SK-N-SH treated with all-trans-retinoic acid at 6 μM for 48 hours (cell line): ENCODE measurements around the gene FOSL2.
A peak's percentile ranks its signal among the peaks of the same experiment; 100 is the strongest.

Experiments used
- ATAC-seq: fragments of 200-7000 bp; cut with Tn5 transposase; 3 replicates; pipeline ENCODE4 v1.9.1; 2020; ENCODE audit warnings: mild to moderate bottlenecking, moderate library complexity
- ARNTL ChIP-seq: fragments of 450-650 bp; formaldehyde crosslinking; IDR thresholded peaks from 2 replicates; pipeline ENCODE4 v1.5.0; 2020; ENCODE audit warnings: low read depth, mild to moderate bottlenecking, moderate library complexity, borderline replicate concordance
- BACH2 ChIP-seq: fragments of 250-450 bp; sonication (Bioruptor Pico); IDR thresholded peaks from 2 replicates; pipeline ENCODE4 v1.9.0; 2021; ENCODE audit warnings: mild to moderate bottlenecking, borderline replicate concordance
- CSDC2 ChIP-seq: fragments of 250-450 bp; sonication (Bioruptor Pico); IDR thresholded peaks from 2 replicates; pipeline ENCODE4 v1.5.0; 2020; ENCODE audit warnings: mild to moderate bottlenecking, moderate library complexity
- ESRRG ChIP-seq: fragments of 250-450 bp; sonication (Bioruptor Pico); IDR thresholded peaks from 2 replicates; pipeline ENCODE4 v1.6.1; 2021; ENCODE audit warnings: mild to moderate bottlenecking
- GLIS3 ChIP-seq: fragments of 250-450 bp; sonication (Bioruptor Pico); IDR thresholded peaks from 2 replicates; pipeline ENCODE4 v1.5.0; 2020; ENCODE audit warnings: mild to moderate bottlenecking, moderate library complexity
- ISL1 ChIP-seq: fragments of 250-450 bp; sonication (Bioruptor Pico); IDR thresholded peaks from 2 replicates; pipeline ENCODE4 v2.1.2; 2022; ENCODE audit warnings: mild to moderate bottlenecking, moderate library complexity
- OSR1 ChIP-seq: fragments of 250-450 bp; sonication (Bioruptor Pico); IDR thresholded peaks from 2 replicates; pipeline ENCODE4 v1.8.0; 2022; ENCODE audit warnings: moderate library complexity, mild to moderate bottlenecking, inconsistent platforms
- PPARA ChIP-seq: fragments of 250-450 bp; sonication (Bioruptor Pico); IDR thresholded peaks from 2 replicates; pipeline ENCODE4 v1.5.0; 2020; ENCODE audit warnings: mild to moderate bottlenecking, borderline replicate concordance
- RARB ChIP-seq: fragments of 250-450 bp; sonication (Bioruptor Pico); IDR thresholded peaks from 2 replicates; pipeline ENCODE4 v1.8.0; 2021; ENCODE audit warnings: mild to moderate bottlenecking, moderate library complexity
- SNAI2 ChIP-seq: fragments of 250-450 bp; sonication (Bioruptor Pico); IDR thresholded peaks from 2 replicates; pipeline ENCODE4 v1.5.0; 2020; ENCODE audit warnings: mild to moderate bottlenecking, moderate library complexity
- TCF4 ChIP-seq: fragments of 250-450 bp; sonication (Bioruptor Pico); IDR thresholded peaks from 2 replicates; pipeline ENCODE4 v1.8.0; 2021; ENCODE audit warnings: mild to moderate bottlenecking, moderate library complexity, borderline replicate concordance
- TOX ChIP-seq: fragments of 250-450 bp; sonication (Bioruptor Pico); IDR thresholded peaks from 2 replicates; pipeline ENCODE4 v1.8.0; 2021; ENCODE audit warnings: mild to moderate bottlenecking, moderate library complexity, borderline replicate concordance
- ZC3H10 ChIP-seq: fragments of 250-450 bp; sonication (Bioruptor Pico); IDR thresholded peaks from 2 replicates; pipeline ENCODE4 v1.5.1; 2021; ENCODE audit warnings: mild to moderate bottlenecking, moderate library complexity
- ZFP3 ChIP-seq: fragments of 250-450 bp; sonication (Bioruptor Pico); IDR thresholded peaks from 2 replicates; pipeline ENCODE4 v1.5.0; 2020; ENCODE audit warnings: mild to moderate bottlenecking, moderate library complexity
- ZFP30 ChIP-seq: fragments of 450-650 bp; formaldehyde crosslinking; IDR thresholded peaks from 2 replicates; pipeline ENCODE4 v1.5.0; 2022; ENCODE audit warnings: mild to moderate bottlenecking, moderate library complexity
- ZNF565 ChIP-seq: fragments of 450-650 bp; formaldehyde crosslinking; conservative IDR thresholded peaks from 2 replicates; pipeline ENCODE4 v1.5.0; 2020; ENCODE audit warnings: low read depth, mild to moderate bottlenecking, moderate library complexity
- ZNF70 ChIP-seq: fragments of 450-650 bp; formaldehyde crosslinking; IDR thresholded peaks from 2 replicates; pipeline ENCODE4 v1.5.0; 2020; ENCODE audit warnings: mild to moderate bottlenecking, moderate library complexity
- ZNF8 ChIP-seq: fragments of 450-650 bp; formaldehyde crosslinking; IDR thresholded peaks from 2 replicates; pipeline ENCODE4 v1.5.0; 2020; ENCODE audit warnings: mild to moderate bottlenecking, moderate library complexity
- TF ChIP-seq, protein P1 (sequence below): fragments of 250-450 bp; sonication (Bioruptor Pico); IDR thresholded peaks from 2 replicates; pipeline ENCODE4 v1.5.0; 2020; ENCODE audit warnings: mild to moderate bottlenecking, moderate library complexity
- TF ChIP-seq, protein P2 (sequence below): fragments of 250-450 bp; sonication (Bioruptor Pico); IDR thresholded peaks from 2 replicates; pipeline ENCODE4 v1.5.1; 2020; ENCODE audit warnings: low read depth, mild to moderate bottlenecking, moderate library complexity
- TF ChIP-seq, protein P3 (sequence below): fragments of 250-450 bp; sonication (Bioruptor Pico); IDR thresholded peaks from 2 replicates; pipeline ENCODE4 v1.5.1; 2021; ENCODE audit warnings: mild to moderate bottlenecking, moderate library complexity
- TF ChIP-seq, protein P4 (sequence below): fragments of 250-450 bp; sonication (Bioruptor Pico); IDR thresholded peaks from 2 replicates; pipeline ENCODE4 v1.8.0; 2020; ENCODE audit warnings: mild to moderate bottlenecking, moderate library complexity, borderline replicate concordance
- TF ChIP-seq, protein P5 (sequence below): fragments of 250-450 bp; sonication (Bioruptor Pico); IDR thresholded peaks from 2 replicates; pipeline ENCODE4 v1.8.0; 2021; ENCODE audit warnings: low read depth, mild to moderate bottlenecking, moderate library complexity, borderline replicate concordance

Gene FOSL2

DNA sequence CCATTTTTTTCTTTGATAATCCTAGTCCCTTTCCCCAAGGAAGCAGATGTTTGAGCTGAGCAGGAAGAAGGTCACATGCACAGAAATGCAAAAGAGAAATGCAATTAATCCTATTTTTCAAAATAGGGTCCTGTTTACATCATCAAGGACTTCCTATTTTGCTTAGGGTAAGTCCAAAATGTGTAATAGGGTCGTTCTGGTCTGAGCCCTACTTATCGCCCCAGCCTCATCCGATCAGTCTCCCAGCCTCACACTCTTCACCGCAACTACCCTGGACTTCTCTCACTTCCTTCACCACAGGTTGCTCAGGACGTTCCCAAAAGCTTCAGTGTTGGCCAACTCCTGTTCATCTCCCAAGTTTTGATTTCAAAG, 32.8 kb downstream of the FOSL2 start (continued):
- TF ChIP-seq, protein P1, sequence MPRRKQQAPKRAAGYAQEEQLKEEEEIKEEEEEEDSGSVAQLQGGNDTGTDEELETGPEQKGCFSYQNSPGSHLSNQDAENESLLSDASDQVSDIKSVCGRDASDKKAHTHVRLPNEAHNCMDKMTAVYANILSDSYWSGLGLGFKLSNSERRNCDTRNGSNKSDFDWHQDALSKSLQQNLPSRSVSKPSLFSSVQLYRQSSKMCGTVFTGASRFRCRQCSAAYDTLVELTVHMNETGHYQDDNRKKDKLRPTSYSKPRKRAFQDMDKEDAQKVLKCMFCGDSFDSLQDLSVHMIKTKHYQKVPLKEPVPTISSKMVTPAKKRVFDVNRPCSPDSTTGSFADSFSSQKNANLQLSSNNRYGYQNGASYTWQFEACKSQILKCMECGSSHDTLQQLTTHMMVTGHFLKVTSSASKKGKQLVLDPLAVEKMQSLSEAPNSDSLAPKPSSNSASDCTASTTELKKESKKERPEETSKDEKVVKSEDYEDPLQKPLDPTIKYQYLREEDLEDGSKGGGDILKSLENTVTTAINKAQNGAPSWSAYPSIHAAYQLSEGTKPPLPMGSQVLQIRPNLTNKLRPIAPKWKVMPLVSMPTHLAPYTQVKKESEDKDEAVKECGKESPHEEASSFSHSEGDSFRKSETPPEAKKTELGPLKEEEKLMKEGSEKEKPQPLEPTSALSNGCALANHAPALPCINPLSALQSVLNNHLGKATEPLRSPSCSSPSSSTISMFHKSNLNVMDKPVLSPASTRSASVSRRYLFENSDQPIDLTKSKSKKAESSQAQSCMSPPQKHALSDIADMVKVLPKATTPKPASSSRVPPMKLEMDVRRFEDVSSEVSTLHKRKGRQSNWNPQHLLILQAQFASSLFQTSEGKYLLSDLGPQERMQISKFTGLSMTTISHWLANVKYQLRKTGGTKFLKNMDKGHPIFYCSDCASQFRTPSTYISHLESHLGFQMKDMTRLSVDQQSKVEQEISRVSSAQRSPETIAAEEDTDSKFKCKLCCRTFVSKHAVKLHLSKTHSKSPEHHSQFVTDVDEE (CRISPR knock-in tag) = no peak
- no peak for TF ChIP-seq CSDC2 (CRISPR knock-in tag)
- TF ChIP-seq RARB (CRISPR knock-in tag) = no peak
- TF ChIP-seq, protein P2, sequence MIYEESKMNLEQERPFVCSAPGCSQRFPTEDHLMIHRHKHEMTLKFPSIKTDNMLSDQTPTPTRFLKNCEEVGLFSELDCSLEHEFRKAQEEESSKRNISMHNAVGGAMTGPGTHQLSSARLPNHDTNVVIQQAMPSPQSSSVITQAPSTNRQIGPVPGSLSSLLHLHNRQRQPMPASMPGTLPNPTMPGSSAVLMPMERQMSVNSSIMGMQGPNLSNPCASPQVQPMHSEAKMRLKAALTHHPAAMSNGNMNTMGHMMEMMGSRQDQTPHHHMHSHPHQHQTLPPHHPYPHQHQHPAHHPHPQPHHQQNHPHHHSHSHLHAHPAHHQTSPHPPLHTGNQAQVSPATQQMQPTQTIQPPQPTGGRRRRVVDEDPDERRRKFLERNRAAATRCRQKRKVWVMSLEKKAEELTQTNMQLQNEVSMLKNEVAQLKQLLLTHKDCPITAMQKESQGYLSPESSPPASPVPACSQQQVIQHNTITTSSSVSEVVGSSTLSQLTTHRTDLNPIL (CRISPR knock-in tag) = no peak
- no peak for TF ChIP-seq ZFP30 (CRISPR knock-in tag)
- TF ChIP-seq, protein P3, sequence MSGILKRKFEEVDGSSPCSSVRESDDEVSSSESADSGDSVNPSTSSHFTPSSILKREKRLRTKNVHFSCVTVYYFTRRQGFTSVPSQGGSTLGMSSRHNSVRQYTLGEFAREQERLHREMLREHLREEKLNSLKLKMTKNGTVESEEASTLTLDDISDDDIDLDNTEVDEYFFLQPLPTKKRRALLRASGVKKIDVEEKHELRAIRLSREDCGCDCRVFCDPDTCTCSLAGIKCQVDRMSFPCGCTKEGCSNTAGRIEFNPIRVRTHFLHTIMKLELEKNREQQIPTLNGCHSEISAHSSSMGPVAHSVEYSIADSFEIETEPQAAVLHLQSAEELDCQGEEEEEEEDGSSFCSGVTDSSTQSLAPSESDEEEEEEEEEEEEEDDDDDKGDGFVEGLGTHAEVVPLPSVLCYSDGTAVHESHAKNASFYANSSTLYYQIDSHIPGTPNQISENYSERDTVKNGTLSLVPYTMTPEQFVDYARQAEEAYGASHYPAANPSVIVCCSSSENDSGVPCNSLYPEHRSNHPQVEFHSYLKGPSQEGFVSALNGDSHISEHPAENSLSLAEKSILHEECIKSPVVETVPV = no peak
- TF ChIP-seq SNAI2 = no peak

DNA sequence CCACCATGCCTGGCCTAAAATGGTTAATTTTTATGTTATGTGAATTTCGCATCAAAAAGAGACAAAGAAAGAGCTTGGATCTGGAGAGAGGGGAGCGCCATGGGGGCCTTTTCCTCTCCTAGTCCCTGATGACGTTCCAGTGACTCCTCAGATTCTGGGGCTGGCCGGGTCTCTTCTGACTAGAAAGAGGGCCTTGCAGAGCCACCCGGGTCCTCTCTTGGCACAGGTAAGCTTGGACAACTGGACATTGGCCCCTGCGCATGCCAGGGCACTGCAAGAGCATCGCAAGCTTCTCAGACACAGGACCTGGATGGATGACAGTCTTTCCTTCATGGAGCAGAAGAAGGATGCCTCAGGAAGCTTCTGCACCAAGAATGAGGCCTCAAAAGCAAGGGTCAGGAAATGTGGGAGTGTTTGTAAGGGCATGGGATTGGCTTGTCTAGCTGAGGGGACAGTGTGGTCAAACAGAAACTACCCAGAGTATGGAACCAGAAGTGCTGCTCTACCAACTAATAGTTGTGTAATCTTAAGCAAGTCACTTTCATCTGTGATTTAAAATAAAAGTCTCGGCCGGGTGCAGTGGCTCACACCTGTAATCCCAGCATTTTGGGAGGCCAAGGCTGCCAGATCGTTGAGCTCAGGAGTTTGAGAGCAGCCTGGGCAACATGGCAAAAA, 35.2 kb downstream of the FOSL2 start:
- TF ChIP-seq ZFP3 (CRISPR knock-in tag) (no peak), ARNTL (CRISPR knock-in tag) (no peak), SNAI2 (no peak), CSDC2 (CRISPR knock-in tag) (no peak), BACH2 (CRISPR knock-in tag) (no peak)
- TF ChIP-seq, protein P2 (CRISPR knock-in tag) = no peak
- TF ChIP-seq, protein P4, sequence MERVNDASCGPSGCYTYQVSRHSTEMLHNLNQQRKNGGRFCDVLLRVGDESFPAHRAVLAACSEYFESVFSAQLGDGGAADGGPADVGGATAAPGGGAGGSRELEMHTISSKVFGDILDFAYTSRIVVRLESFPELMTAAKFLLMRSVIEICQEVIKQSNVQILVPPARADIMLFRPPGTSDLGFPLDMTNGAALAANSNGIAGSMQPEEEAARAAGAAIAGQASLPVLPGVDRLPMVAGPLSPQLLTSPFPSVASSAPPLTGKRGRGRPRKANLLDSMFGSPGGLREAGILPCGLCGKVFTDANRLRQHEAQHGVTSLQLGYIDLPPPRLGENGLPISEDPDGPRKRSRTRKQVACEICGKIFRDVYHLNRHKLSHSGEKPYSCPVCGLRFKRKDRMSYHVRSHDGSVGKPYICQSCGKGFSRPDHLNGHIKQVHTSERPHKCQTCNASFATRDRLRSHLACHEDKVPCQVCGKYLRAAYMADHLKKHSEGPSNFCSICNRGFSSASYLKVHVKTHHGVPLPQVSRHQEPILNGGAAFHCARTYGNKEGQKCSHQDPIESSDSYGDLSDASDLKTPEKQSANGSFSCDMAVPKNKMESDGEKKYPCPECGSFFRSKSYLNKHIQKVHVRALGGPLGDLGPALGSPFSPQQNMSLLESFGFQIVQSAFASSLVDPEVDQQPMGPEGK (CRISPR knock-in tag) = no peak
- ATAC-seq = no peak

DNA sequence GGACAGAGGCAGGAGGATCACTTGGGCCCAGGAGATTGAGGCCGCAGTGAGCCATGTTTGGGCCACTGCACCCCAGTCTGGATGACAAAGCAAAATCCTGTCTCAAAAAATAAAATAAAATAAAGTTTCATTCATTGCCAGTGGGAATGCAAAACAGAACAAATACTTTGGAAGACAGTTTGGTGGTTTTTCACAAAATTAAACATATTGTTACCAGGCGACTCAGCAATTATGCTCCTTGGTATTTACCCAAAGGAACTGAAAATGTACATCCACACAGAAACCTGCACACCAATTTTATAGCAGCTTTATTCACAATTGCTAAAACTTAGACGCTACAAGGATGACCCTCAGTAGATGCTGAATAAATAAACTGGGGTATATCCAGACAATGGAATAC, 35.8 kb downstream of the FOSL2 start:
- peak; percentile 12; the same call in 2 of the 3 replicates for ATAC-seq
- TF ChIP-seq, protein P3 = no peak
- no peak for TF ChIP-seq ISL1 (CRISPR knock-in tag)
- no peak for TF ChIP-seq ESRRG
- TF ChIP-seq ZNF565 (CRISPR knock-in tag) = no peak
- no peak for TF ChIP-seq OSR1 (CRISPR knock-in tag)
- TF ChIP-seq, protein P2 (CRISPR knock-in tag) = no peak
- no peak for TF ChIP-seq TOX
- no peak for TF ChIP-seq PPARA (CRISPR knock-in tag)
- no peak for TF ChIP-seq ZNF8
- no peak for TF ChIP-seq SNAI2
- TF ChIP-seq ZC3H10 (CRISPR knock-in tag) = no peak
- TF ChIP-seq ZFP3 (CRISPR knock-in tag) = no peak
- TF ChIP-seq ARNTL (CRISPR knock-in tag) = no peak
- no peak for TF ChIP-seq ZNF70 (CRISPR knock-in tag)
- TF ChIP-seq GLIS3 (CRISPR knock-in tag) = no peak
- TF ChIP-seq TCF4 (CRISPR knock-in tag) = no peak
- TF ChIP-seq BACH2 (CRISPR knock-in tag) = no peak
- TF ChIP-seq, protein P5, sequence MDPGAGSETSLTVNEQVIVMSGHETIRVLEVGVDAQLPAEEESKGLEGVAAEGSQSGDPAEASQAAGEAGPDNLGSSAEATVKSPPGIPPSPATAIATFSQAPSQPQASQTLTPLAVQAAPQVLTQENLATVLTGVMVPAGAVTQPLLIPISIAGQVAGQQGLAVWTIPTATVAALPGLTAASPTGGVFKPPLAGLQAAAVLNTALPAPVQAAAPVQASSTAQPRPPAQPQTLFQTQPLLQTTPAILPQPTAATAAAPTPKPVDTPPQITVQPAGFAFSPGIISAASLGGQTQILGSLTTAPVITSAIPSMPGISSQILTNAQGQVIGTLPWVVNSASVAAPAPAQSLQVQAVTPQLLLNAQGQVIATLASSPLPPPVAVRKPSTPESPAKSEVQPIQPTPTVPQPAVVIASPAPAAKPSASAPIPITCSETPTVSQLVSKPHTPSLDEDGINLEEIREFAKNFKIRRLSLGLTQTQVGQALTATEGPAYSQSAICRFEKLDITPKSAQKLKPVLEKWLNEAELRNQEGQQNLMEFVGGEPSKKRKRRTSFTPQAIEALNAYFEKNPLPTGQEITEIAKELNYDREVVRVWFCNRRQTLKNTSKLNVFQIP = no peak
- no peak for TF ChIP-seq ZFP30 (CRISPR knock-in tag)
